Retina (tissue), 1 donor: Measurements from ENCODE around the gene COL27A1.
A peak's percentile ranks its signal among the peaks of the same experiment; 100 is the strongest.
"Not testable (repeated sequence)": the region's sequence is repeated elsewhere in the genome, so short reads cannot be mapped to it uniquely, and the experiment has no call there.

ENCODE experiments used
- DNase-seq: peaks from one replicate; pipeline ENCODE4 v3.0.0-alpha.2; 2016

The COL27A1 gene

DNA sequence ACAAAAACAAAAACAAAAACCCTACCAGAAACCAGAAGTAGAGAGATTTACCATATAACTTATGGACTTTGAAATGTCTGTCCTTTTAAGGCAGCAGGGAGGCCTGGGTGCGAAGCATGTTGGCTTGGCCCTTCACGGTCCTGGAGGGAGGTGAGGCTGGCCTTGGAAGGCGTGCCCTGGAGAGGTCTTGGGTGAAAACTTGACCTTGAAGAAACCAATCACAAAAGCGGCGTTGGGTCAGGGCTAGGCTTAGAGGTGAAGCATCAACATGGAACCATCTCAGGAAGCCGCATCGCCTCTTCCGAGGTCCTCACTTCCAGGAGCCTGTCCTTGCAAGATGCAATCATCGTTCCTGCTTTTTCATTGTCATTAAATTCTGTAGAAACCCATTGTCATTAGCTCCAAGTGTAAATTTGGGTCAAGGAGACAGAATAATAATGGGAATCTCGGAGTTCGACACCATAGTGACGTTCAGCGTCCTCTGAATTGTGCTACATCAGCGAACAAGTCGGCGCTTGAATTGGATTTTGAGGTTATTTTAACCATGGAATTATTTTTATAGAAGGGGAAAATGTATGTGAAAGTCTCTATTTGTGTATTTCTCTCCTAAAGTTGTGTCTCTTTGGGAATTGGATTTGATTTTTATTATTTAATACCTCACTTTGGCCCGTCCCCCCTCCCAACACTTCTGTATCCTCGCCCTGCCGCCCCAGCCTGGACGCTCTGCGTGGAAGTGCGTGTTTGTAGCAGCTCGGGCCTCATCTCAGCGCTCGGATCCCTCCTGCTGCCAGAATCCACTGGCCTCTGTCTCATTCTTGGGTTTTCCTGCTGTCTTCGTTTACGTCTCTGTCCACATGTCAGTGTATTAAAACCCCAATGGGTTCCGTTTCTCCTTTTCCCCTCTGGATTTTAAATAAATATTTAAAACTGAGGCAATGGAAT is 156.5 kb downstream of the COL27A1 start:
- no peak for DNase-seq

DNA sequence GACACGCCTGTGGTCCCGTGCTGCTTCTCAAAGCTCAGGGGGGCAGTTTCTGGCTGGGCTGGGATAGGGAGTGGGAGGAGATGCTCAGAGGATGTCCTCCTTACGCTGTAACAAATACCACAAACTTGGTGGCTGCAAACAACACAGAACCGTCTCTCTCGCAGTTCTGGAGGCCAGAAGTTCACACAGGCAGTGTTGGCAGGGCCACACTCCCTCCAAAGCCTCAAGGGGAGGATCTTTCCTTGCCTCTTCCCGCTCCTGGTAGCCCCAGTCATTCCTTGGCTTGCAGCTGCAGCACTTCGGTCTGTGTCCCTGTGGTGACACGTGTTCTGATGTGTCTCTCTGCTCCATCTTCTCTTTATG is 157.2 kb downstream of the COL27A1 start:
- DNase-seq = no peak

GRCh38 chr9:114313186-114313585 is 157.8 kb downstream of the COL27A1 start:
- DNase-seq = no peak

- DNase-seq = no peak
Observed at GRCh38 chr9:114314256-114314867, 159.0 kb downstream of the COL27A1 start.

GRCh38 chr9:114314881-114315722 is 159.8 kb downstream of the COL27A1 start:
- DNase-seq = no peak

DNA sequence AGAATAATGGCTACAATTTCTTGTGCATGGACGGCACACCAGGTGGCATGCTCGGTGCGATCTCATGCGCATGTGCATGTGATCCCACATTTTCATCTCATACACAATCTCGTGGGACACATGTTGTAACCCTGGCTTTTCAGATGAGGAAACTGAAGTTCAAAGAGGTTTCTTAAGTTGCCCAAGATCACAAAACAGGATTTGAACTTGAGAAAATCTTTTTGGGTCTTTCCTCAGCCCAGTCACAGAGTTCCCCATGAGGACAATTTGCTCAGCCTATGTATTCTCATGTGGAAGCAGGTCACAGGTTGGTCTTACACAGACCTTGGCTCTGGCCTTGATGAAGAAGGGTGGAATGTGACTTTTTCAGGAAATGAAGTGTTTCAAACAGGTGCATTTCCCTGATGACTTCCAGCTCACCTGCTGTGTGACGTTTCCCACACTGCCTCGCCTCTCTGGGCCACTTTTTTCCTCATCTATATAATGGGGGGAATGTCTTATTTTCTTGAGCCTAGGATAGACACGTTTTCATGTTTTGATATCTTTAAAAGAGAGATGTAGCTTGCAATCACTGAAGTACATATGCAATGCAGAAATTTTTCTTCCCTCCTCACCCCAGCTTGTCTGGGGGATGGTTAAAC is 160.5 kb downstream of the COL27A1 start:
- no peak for DNase-seq

DNA sequence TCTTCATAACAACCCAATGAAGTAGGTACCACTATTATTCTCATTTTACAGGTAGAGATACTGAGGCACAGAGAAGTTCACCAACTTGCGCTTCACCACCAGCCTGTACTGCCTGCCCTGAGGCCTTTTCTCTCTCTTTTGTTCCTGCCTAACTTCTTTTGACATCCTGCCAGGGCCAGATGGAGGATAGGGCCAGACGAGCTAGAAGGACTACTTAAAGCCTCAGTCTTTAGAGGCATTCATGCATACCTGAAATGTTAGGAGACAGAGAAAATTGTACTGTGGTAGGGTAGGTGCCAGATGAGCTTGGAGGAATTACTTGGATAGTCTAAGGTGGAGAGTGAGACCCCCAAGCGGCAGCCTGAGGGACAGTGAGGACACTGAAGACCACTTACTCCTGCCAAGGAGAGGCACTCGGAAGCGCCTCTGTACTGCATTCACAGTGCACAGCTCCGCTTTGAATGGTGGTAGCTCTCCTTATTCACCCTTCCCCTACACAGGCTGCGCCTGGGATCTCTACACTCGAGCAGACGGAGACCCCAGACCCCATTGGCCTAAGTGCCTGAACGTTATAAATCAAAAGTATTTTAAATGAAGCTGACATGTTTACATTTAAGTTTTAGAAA is 161.4 kb downstream of the COL27A1 start:
- peak; percentile 81 for DNase-seq

DNA sequence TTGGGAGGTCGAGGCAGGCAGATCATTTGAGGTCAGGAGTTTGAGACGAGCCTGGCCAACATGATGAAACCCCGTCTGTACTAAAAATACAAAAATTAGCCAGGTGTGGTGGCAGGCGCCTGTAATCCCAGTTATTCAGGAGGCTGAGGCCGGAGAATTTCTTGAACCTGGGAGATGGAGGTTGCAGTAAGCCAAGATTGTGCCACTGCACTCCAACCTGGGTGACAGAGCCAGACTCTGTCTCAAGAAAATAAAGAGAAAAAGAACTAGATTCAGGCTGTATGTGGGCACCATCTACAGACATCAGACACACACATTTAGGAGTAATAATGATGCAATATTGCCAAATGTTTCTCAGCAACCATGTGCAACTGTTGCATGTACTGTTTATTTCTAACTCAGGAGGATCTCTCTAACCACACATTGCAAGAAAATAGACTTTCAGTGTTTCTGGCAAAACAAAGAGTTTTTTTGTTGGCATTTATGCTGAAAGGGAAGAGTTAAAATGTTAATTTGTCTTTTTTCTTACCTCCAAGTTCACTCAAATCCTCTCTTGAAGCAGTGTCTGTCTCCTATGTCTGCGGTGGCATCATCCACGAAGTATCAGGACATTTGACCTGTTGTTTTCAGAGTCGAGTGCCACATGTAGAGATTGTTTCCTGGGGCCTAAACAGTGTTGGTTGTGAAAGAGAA is 162.5 kb downstream of the COL27A1 start:
- no peak for DNase-seq

DNA sequence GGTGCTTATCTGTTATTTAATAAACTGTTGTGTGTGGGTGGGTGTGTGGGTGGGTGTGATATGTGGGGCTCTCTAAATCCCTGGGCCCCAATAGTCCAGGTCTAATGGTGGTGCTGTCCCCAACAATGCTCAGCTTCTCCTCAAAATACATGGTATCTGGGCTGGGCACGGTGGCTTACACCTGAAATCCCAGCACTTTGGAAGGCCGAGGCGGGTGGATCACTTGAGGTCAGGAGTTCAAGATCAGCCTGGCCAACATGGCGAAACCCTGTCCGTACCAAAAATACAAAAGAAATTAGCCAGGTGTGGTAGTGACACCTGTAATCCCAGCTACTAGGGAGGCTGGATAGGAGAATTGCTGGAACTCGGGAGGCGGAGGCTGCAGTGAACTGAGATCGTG is 163.1 kb downstream of the COL27A1 start:
- no peak for DNase-seq

GRCh38 chr9:114319147-114319546 is 163.8 kb downstream of the COL27A1 start:
- DNase-seq = no peak

GRCh38 chr9:114320710-114321109 is 165.4 kb downstream of the COL27A1 start:
- not testable (repeated sequence) for DNase-seq

DNA sequence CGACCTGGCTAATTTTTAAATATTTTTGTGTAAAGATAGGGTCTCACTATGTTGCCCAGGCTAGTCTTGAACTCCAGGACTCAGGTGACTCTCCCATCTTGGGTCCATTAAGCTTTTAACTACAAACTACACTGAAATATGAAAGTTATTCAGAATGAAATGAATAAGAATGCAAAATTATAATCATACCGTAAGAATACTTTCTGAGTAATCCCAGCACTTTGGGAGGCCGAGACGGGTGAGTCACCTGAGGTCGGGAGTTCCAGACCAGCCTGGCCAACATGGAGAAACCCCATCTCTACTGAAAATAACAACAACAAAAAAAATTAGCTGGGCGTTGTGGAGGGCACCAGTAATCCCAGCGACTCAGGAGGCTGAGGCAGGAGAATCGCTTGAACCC is 166.4 kb downstream of the COL27A1 start:
- no peak for DNase-seq

DNA sequence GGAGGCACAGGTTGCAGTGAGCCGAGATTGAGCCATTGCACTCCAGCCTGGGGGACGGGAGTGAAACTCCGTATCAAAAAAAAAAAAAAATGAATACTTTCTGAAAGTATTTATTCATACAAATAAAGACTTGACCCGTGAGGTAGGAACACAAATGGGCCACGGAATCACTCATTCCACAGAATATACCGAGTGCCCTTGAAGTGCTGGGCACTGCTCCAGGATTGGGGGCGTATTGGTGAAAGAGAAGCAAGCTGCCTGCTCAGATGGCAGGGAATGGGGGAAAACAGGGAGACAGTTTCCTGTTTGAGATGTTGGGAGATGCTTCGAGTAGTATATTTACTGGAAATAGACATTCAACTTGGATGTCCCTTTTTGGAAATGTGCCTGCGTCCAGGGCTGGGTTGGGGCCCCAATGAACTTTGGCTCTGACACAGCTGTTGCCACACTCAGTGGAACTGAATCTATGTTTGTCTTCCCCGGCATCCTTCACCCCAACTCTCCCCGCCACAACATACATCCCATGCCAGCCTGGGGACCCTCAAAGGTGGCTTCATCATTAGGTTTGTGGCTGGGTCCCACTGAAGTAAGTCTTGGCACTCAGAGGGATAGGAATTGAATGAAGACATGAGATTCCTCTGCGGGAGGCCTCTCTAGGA is 167.0 kb downstream of the COL27A1 start:
- not testable (repeated sequence) for DNase-seq

DNA sequence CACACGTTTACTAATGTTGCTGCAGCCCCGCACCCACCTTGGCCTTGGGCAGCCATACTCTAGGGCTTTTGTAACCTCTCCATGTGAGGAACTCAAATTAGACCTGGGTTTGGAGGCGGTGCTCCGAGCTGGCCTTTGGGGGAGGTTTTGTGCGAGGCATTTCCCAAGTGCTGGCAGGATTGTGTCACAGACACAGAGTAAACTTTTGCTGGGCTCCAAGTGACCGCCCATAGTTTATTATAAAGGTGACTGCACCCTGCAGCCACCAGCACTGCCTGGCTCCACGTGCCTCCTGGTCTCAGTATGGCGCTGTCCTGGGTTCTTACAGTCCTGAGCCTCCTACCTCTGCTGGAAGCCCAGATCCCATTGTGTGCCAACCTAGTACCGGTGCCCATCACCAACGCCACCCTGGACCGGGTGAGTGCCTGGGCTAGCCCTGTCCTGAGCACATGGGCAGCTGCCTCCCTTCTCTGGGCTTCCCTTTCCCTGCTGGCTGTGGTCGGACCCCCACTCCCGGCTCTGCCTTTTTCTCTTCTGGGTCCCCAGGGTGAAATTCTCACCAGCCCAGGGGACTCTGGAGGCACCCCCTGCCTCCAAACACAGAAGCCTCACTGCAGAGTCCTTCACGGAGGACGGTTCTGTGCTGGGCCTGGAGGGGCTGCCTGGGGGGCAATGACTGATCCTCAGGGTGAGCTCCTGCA is 167.6 kb downstream of the COL27A1 start, which contains the start of gene ORM1:
Gene ORM1 (plus strand): TSS at position 268 of the 701 bp plus-strand sequence. CDS start 36 bp downstream, at position 304.
- DNase-seq = not testable (repeated sequence)

- not testable (repeated sequence) for DNase-seq
Observed at GRCh38 chr9:114323849-114324248, 168.5 kb downstream of the COL27A1 start.

DNA sequence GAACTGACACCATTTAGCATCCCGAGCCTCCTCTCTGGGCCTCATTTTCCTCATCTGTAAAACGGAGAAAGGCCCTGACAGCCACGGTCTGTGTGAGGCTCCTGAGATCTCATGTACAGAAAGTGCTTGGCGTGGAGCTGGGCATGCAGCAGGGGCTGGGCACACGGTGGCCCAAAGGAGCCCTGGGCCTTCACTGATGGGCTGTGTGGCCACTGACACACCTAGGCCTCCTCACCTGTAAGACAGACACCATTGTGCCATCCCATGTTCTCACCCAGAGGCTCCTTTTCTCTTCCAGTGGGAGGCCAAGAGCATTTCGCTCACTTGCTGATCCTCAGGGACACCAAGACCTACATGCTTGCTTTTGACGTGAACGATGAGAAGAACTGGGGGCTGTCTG is 169.2 kb downstream of the COL27A1 start:
- DNase-seq = no peak

DNA sequence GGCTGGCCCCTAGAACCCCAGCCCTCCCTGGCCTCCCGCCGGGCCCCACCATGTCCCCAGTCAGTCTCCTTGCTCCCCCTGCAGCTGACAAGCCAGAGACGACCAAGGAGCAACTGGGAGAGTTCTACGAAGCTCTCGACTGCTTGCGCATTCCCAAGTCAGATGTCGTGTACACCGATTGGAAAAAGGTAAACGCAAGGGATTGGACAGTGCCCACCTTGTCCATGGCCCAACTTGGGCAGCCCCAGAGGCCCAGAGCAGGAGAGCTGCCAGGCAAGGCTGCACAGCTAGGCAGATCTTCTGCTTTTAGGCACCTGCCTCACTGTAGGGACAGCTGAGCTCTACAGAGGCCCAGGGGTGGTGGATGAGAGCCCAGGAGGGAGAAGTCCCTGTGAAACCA is 169.6 kb downstream of the COL27A1 start:
- DNase-seq = not testable (repeated sequence)

DNA sequence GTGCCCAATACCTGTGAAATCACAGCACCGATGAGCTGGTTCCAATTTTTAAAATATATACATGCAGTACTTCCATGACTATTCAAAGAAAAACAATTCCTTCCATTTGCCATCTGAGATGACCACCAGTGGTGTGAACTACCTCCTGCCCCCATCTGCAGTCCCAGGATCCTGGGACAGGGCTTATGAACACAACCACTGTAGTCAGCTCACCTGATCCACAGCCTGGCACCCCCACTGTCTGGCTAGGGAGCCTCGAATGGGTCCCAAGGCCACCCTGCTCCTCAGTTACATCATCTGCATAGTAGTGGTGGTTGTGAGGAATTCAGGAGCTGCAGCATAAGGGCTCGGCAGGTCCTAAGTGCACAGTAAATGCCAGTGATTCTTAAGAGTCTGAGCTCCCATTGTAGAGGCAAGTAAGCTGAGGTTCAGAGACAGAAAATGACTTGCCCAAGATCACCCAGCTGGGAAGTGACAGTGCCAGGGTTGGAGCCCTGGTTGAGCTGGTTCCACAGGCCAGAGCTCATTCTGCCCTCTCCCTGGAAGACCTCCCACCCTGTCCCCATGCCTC is 170.4 kb downstream of the COL27A1 start:
- not testable (repeated sequence) for DNase-seq

- no peak for DNase-seq
Observed at GRCh38 chr9:114327749-114328148, 172.4 kb downstream of the COL27A1 start.

- not testable (repeated sequence) for DNase-seq
Observed at GRCh38 chr9:114328357-114328820, 173.1 kb downstream of the COL27A1 start.
